SK-N-SH (cell line): Measurements from ENCODE around the gene OR2V1. TPM values are rescaled to one million over a fixed set of nuclear protein-coding genes. Genes with fewer than 3 reads are reported as not detected.

Experiments
- CTCF ChIA-PET: fragments of 300-600, 350-600 bp; formaldehyde crosslinking; extraction: SDS; loops from one replicate; lab custom pipeline; 2021; lab: Yijun Ruan, JAX
- POLR2A ChIA-PET: fragments of 350-600 bp; sonication (Branson Sonifier 250); formaldehyde crosslinking; extraction: SDS; loops from one replicate; lab custom pipeline; 2020; ENCODE audit warnings: antibody characterized with exemption, inconsistent platforms; lab: Yijun Ruan, JAX
- DNase-seq: peaks from one replicate; pipeline ENCODE4 v3.0.0; 2012
- H2AFZ ChIP-seq: fragments of 200-600 bp; sonication (generic); 2 replicates; pipeline ENCODE4 v1.8.1; 2016; ENCODE audit warnings: antibody characterized with exemption, mild to moderate bottlenecking, low read depth
- H3F3A ChIP-seq: fragments of 200-600 bp; sonication (generic); replicated peaks from 2 replicates; pipeline ENCODE3; 2016; ENCODE audit warnings: antibody characterized with exemption, mild to moderate bottlenecking; ENCODE audit not compliant: insufficient read depth
- H3K27ac ChIP-seq, 2 experiments: fragments of 200-500 bp in 1 of 2; fragments of 200-600 bp in 1 of 2; sonication (Bioruptor generic) in 1 of 2; sonication (generic), shearing (Covaris generic) in 1 of 2; 2 replicates each; pipeline versions ENCODE4 v1.5.1 to v1.6.1; 2014 to 2016; ENCODE audit warnings: low read depth in 2 of 2, inconsistent platforms in 1 of 2, low read length in 1 of 2, mild to moderate bottlenecking in 1 of 2, mixed read lengths in 1 of 2
- H3K27me3 ChIP-seq: fragments of 200-600 bp; sonication (generic), shearing (Covaris generic); 2 replicates; pipeline ENCODE4 v1.6.1; 2016; ENCODE audit warnings: mixed run types; ENCODE audit not compliant: insufficient read depth
- H3K36me3 ChIP-seq, 2 experiments: fragments of 200-500 bp in 1 of 2; fragments of 200-600 bp in 1 of 2; sonication (Bioruptor generic) in 1 of 2; sonication (generic) in 1 of 2; replicated peaks in 1 of 2; 2 replicates each; pipeline versions ENCODE3 to v1.5.1; 2014 to 2016; ENCODE audit warnings: low read length in 1 of 2, mild to moderate bottlenecking in 1 of 2; ENCODE audit not compliant: insufficient read depth in 2 of 2, control insufficient read depth in 1 of 2
- H3K4me1 ChIP-seq, 2 experiments: fragments of 200-500 bp in 1 of 2; fragments of 200-600 bp in 1 of 2; sonication (Bioruptor generic) in 1 of 2; sonication (generic), shearing (Covaris generic) in 1 of 2; 2 replicates each; pipeline versions ENCODE4 v1.5.1 to v1.6.1; 2014 to 2016; ENCODE audit warnings: low read depth in 1 of 2, low read length in 1 of 2, mixed run types in 1 of 2; ENCODE audit not compliant: insufficient read depth in 2 of 2, control insufficient read depth in 1 of 2
- H3K4me2 ChIP-seq: fragments of 200-600 bp; sonication (generic), shearing (Covaris generic); 2 replicates; pipeline ENCODE4 v1.6.1; 2017; ENCODE audit warnings: mixed run types
- H3K4me3 ChIP-seq, 2 experiments: fragments of 200-500 bp in 1 of 2; fragments of 200-600 bp in 1 of 2; sonication (Bioruptor generic) in 1 of 2; sonication (generic), shearing (Covaris generic) in 1 of 2; 2 replicates each; pipeline versions ENCODE4 v1.5.1 to v1.8.1; 2014 to 2016; ENCODE audit warnings: low read depth in 2 of 2, inconsistent platforms in 1 of 2, low read length in 1 of 2, mild to moderate bottlenecking in 1 of 2, mixed read lengths in 1 of 2, moderate library complexity in 1 of 2
- H3K79me2 ChIP-seq: fragments of 200-600 bp; sonication (generic); 2 replicates; pipeline ENCODE4 v1.8.1; 2017; ENCODE audit warnings: mild to moderate bottlenecking; ENCODE audit not compliant: insufficient read depth
- H3K9ac ChIP-seq: fragments of 200-600 bp; sonication (generic); 2 replicates; pipeline ENCODE4 v1.6.1; 2017; ENCODE audit warnings: mixed run types
- H3K9me2 ChIP-seq: fragments of 200-600 bp; sonication (generic); 2 replicates; pipeline ENCODE4 v1.6.1; 2017; ENCODE audit warnings: mixed run types
- H3K9me3 ChIP-seq: fragments of 200-600 bp; sonication (generic); 2 replicates; pipeline ENCODE4 v1.6.1; 2017; ENCODE audit warnings: mixed run types, mild to moderate bottlenecking, moderate library complexity
- H4K20me1 ChIP-seq: fragments of 200-600 bp; sonication (generic); 2 replicates; pipeline ENCODE4 v1.6.1; 2017; ENCODE audit warnings: mild to moderate bottlenecking, mixed run types; ENCODE audit not compliant: insufficient read depth
- ELF1 ChIP-seq: IDR thresholded peaks from 2 replicates; pipeline ENCODE4 v1.4.0; 2012
- EP300 ChIP-seq, 2 experiments: IDR thresholded peaks; 2 replicates each; pipeline versions ENCODE4 v1.4.0 to v1.6.1; 2012; ENCODE audit warnings: borderline replicate concordance in 1 of 2, low read depth in 1 of 2, low read length in 1 of 2
- FOSL2 ChIP-seq: IDR thresholded peaks from 2 replicates; pipeline ENCODE4 v1.4.0; 2012; ENCODE audit warnings: low read depth, mild to moderate bottlenecking, moderate library complexity, borderline replicate concordance
- FOXM1 ChIP-seq: IDR thresholded peaks from 2 replicates; pipeline ENCODE4 v1.4.0; 2012; ENCODE audit warnings: low read depth, mild to moderate bottlenecking
- JUND ChIP-seq: IDR thresholded peaks from 2 replicates; pipeline ENCODE4 v1.4.0; 2012
- MXI1 ChIP-seq: IDR thresholded peaks from 2 replicates; pipeline ENCODE4 v1.6.1; 2012; ENCODE audit warnings: mild to moderate bottlenecking, low read depth, low read length, improper control_type of control experiment
- NRF1 ChIP-seq: IDR thresholded peaks from 2 replicates; pipeline ENCODE4 v1.6.1; 2012; ENCODE audit warnings: low read depth, mild to moderate bottlenecking, low read length
- RCOR1 ChIP-seq: fragments of 150-350 bp; IDR thresholded peaks from 2 replicates; pipeline ENCODE4 v1.6.1; 2017; ENCODE audit warnings: antibody characterized with exemption, low read length
- RXRA ChIP-seq: IDR thresholded peaks from 2 replicates; pipeline ENCODE4 v1.4.0; 2012; ENCODE audit warnings: low read depth, mild to moderate bottlenecking, borderline replicate concordance
- SMC3 ChIP-seq: IDR thresholded peaks from 2 replicates; pipeline ENCODE4 v1.6.1; 2012; ENCODE audit warnings: low read depth, low read length, improper control_type of control experiment
- TCF12 ChIP-seq: IDR thresholded peaks from 2 replicates; pipeline ENCODE4 v1.4.0; 2012
- TEAD4 ChIP-seq: IDR thresholded peaks from 2 replicates; pipeline ENCODE4 v1.4.0; 2012; ENCODE audit warnings: mild to moderate bottlenecking, borderline replicate concordance; ENCODE audit not compliant: insufficient read depth
- YY1 ChIP-seq: IDR thresholded peaks from 2 replicates; pipeline ENCODE4 v1.4.0; 2012; ENCODE audit warnings: low read depth, mild to moderate bottlenecking
- WGBS: methylation state at CpG from one replicate; pipeline ENCODE4 v1.1.6; 2017; ENCODE audit warnings: low lambda C conversion rate; 5-methylcytosine and 5-hydroxymethylcytosine counted together
- polyA plus RNA-seq, 3 experiments: library from polyadenylated mRNA; depleted of rRNA; stranded (reverse); fragments of >200 nt; gene quantifications; 2 replicates each; pipeline ENCODE4 v1.2.3, GENCODE V29; 2012
- TF ChIP-seq, protein P1 (sequence below): IDR thresholded peaks from 2 replicates; pipeline ENCODE4 v1.4.0; 2012; ENCODE audit warnings: low read depth, borderline replicate concordance
- TF ChIP-seq, protein P2 (sequence below): fragments of 200-600 bp; sonication (generic); IDR thresholded peaks from 2 replicates; pipeline ENCODE4 v1.6.1; 2017; ENCODE audit warnings: antibody characterized with exemption, mild to moderate bottlenecking, moderate library complexity

OR2V1 gene
- polyA plus RNA-seq, 1 of the 3 experiments (the other 2 are of a cell fraction): not detected

GRCh38 chr5:181088289-181088688 lies 42.7 kb downstream of the OR2V1 start:
- no peaks in the 10 kb centered on the region for H3K9me2 ChIP-seq
- H3K4me1 ChIP-seq: no peaks in the 10 kb centered on the region
- H3K27me3 ChIP-seq: peaks cover 25% of the 10 kb centered on the region
- DNase-seq: no peak
- CTCF ChIA-PET: interaction anchor here (1.2 kb wide), 1 partner anchor 12 kb away, joined by 3 read pairs; no protein-coding TSS in a partner anchor
- no peak overlapping the region for H3K4me2 ChIP-seq
- H3K27ac ChIP-seq: no peak overlapping the region
- no peak for TF ChIP-seq TCF12
- TF ChIP-seq TEAD4: no peak
- TF ChIP-seq, protein P1, sequence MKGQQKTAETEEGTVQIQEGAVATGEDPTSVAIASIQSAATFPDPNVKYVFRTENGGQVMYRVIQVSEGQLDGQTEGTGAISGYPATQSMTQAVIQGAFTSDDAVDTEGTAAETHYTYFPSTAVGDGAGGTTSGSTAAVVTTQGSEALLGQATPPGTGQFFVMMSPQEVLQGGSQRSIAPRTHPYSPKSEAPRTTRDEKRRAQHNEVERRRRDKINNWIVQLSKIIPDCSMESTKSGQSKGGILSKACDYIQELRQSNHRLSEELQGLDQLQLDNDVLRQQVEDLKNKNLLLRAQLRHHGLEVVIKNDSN: no peak
- TF ChIP-seq, protein P2, sequence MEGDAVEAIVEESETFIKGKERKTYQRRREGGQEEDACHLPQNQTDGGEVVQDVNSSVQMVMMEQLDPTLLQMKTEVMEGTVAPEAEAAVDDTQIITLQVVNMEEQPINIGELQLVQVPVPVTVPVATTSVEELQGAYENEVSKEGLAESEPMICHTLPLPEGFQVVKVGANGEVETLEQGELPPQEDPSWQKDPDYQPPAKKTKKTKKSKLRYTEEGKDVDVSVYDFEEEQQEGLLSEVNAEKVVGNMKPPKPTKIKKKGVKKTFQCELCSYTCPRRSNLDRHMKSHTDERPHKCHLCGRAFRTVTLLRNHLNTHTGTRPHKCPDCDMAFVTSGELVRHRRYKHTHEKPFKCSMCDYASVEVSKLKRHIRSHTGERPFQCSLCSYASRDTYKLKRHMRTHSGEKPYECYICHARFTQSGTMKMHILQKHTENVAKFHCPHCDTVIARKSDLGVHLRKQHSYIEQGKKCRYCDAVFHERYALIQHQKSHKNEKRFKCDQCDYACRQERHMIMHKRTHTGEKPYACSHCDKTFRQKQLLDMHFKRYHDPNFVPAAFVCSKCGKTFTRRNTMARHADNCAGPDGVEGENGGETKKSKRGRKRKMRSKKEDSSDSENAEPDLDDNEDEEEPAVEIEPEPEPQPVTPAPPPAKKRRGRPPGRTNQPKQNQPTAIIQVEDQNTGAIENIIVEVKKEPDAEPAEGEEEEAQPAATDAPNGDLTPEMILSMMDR: peak; percentile 31; the same call in 1 of the 2 replicates
- no peak for TF ChIP-seq EP300 (IDR thresholded peaks at IDR 0.05; ENCODE audit: borderline replicate concordance in 1 of 2, low read depth in 1 of 2, low read length in 1 of 2)
- no peak for TF ChIP-seq SMC3
- TF ChIP-seq, all 33 proteins: peak for 1
- Histone ChIP-seq H3K9me3 (no peaks in the 10 kb centered on the region), H4K20me1 (no peaks in the 10 kb centered on the region), H2AFZ (no peak overlapping the region), H3K36me3 (no peaks in the 10 kb centered on the region), H3F3A (no peaks in the 10 kb centered on the region), H3K4me3 (no peak overlapping the region), H3K79me2 (no peaks in the 10 kb centered on the region), H3K9ac (no peak overlapping the region)
- POLR2A ChIA-PET: no interaction called here
- 41% methylated on average over 10 of the region's 10 CpGs for WGBS

DNA sequence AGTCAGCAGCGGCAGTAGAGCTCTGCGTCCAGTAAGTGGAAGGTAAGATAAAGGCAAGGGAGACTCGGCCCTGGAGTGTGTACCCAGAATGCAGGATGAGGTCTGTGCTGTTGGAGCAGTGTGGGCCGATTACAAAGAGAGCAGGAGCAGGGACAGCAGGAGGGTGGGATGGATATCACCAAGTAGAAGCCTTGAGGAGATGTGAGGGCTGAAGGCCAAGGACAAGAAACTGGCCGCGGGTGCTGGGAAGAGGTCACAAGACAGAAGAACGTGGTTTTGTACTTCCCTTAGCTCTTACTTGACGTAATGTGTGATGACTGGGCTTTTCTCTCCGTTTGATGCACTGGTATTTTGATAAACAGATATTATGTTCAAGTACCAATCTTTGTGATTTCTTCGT lies 43.7 kb downstream of the OR2V1 start:
- H3F3A ChIP-seq: no peaks in the 10 kb centered on the region
- H3K27ac ChIP-seq: no peak overlapping the region
- no peaks in the 10 kb centered on the region for H3K36me3 ChIP-seq
- DNase-seq: no peak
- no peak overlapping the region for H3K9ac ChIP-seq
- H4K20me1 ChIP-seq: no peaks in the 10 kb centered on the region
- no peak for TF ChIP-seq FOSL2
- TF ChIP-seq YY1: no peak
- TF ChIP-seq NRF1: no peak
- no peak for TF ChIP-seq RXRA
- TF ChIP-seq ELF1: no peak
- TF ChIP-seq FOXM1: no peak
- no peak for TF ChIP-seq MXI1
- no peak for TF ChIP-seq JUND
- no peak for TF ChIP-seq RCOR1
- TF ChIP-seq, all 33 proteins: peak for 0
- no peak overlapping the region for H3K4me2 ChIP-seq
- 29% methylated on average over 10 of the region's 10 CpGs for whole genome bisulfite sequencing
- no peaks in the 10 kb centered on the region for H3K4me1 ChIP-seq
- H3K9me2 ChIP-seq: no peaks in the 10 kb centered on the region
- ChIA-PET CTCF (interaction anchor here (1.2 kb wide), 1 partner anchor 13 kb away, joined by 3 read pairs; no protein-coding TSS in a partner anchor), POLR2A (no interaction called here)
- H3K4me3 ChIP-seq: no peak overlapping the region
- H3K27me3 ChIP-seq: peaks cover 28% of the 10 kb centered on the region
- H2AFZ ChIP-seq: no peak overlapping the region
- no peaks in the 10 kb centered on the region for H3K79me2 ChIP-seq
- no peaks in the 10 kb centered on the region for H3K9me3 ChIP-seq
